HepG2 (cell line): Measurements from ENCODE around the gene TLE5. TPM values are rescaled to one million over a fixed set of nuclear protein-coding genes. Genes with fewer than 3 reads are reported as not detected.

Experiments
- ATAC-seq: fragments of 200-7000 bp; cut with Tn5 transposase; 3 replicates; pipeline ENCODE4 v1.9.1; 2020; ENCODE audit warnings: mild to moderate bottlenecking, moderate library complexity
- BruUV-seq: library from RNA; stranded (reverse); fragments of 400-500 nt; replicated peaks from 2 replicates; lab custom pipeline; 2021; lab: Mats Ljungman, UMichigan
- CTCF ChIA-PET: fragments of 300-600 bp; formaldehyde crosslinking; extraction: SDS; loops from one replicate; lab custom pipeline; 2021; ENCODE audit warnings: low total read pairs, inconsistent platforms, low intra/inter-chr PET ratio; lab: Yijun Ruan, JAX
- POLR2A ChIA-PET: fragments of 350-600 bp; sonication (Branson Sonifier 250); formaldehyde crosslinking; loops from one replicate; lab custom pipeline; 2020; ENCODE audit warnings: antibody characterized with exemption, inconsistent platforms; lab: Yijun Ruan, JAX
- DNase-seq: peaks from one replicate; pipeline ENCODE4 v3.0.0-alpha.2; 2015; ENCODE audit warnings: low spot score
- FAIRE-seq: peaks from 3 replicates; lab custom pipeline; 2011; peaks lifted over from hg19 to GRCh38; lab: Jason Lieb, UNC
- H2AFZ ChIP-seq: one replicate; pipeline ENCODE4 v1.6.1; 2011; ENCODE audit warnings: low read length, inconsistent platforms
- H3K27ac ChIP-seq: fragments of 300-600 bp; 3 replicates; pipeline ENCODE4 v1.8.0; 2011; ENCODE audit warnings: mixed run types, mild to moderate bottlenecking, mixed read lengths, low read length, inconsistent platforms; ENCODE audit not compliant: insufficient read depth; ENCODE audit errors: extremely low read length
- H3K27me3 ChIP-seq, 2 experiments: fragments of 200-600 bp in 1 of 2; 2 replicates in 1 of 2; 3 replicates in 1 of 2; pipeline versions ENCODE4 v1.6.0 to v1.8.0; 2011; ENCODE audit warnings: low read length in 2 of 2, mild to moderate bottlenecking in 2 of 2, moderate library complexity in 2 of 2, inconsistent platforms in 1 of 2; ENCODE audit not compliant: insufficient read depth in 2 of 2, control insufficient read depth in 1 of 2
- H3K36me3 ChIP-seq, 2 experiments: fragments of 200-600 bp in 1 of 2; replicated peaks in 1 of 2; 2 replicates in 1 of 2; 3 replicates in 1 of 2; pipeline versions ENCODE4 v1.5.1 to v1.8.0; 2011; ENCODE audit warnings: low read length in 2 of 2, inconsistent platforms in 1 of 2; ENCODE audit not compliant: insufficient read depth in 2 of 2, control insufficient read depth in 1 of 2
- H3K4me1 ChIP-seq: 2 replicates; pipeline ENCODE4 v1.5.1; 2012; ENCODE audit warnings: low read length, inconsistent platforms; ENCODE audit not compliant: insufficient read depth
- H3K4me2 ChIP-seq: 2 replicates; pipeline ENCODE4 v1.6.0; 2011; ENCODE audit warnings: low read depth, low read length, inconsistent platforms
- H3K4me3 ChIP-seq, 3 experiments: fragments of 200-600 bp in 1 of 3; sonication (generic), shearing (Covaris generic) in 1 of 3; replicated peaks in 1 of 3; 2 replicates each; pipeline ENCODE4 v1.5.1; 2011 to 2016; ENCODE audit warnings: low read length in 3 of 3, inconsistent platforms in 2 of 3, low read depth in 2 of 3, mild to moderate bottlenecking in 2 of 3, control low read depth in 1 of 3, mixed read lengths in 1 of 3; ENCODE audit not compliant: insufficient read depth in 1 of 3
- H3K79me2 ChIP-seq: one replicate; pipeline ENCODE4 v1.6.1; 2011; ENCODE audit warnings: low read length, inconsistent platforms; ENCODE audit not compliant: insufficient read depth
- H3K9ac ChIP-seq: 2 replicates; pipeline ENCODE4 v1.6.0; 2011; ENCODE audit warnings: mild to moderate bottlenecking, low read depth, low read length, inconsistent platforms; ENCODE audit not compliant: insufficient read depth
- H3K9me3 ChIP-seq: 2 replicates; pipeline ENCODE4 v1.5.1; 2012; ENCODE audit warnings: mild to moderate bottlenecking, low read length
- H4K20me1 ChIP-seq: 2 replicates; pipeline ENCODE4 v1.6.0; 2011; ENCODE audit warnings: inconsistent platforms, mild to moderate bottlenecking, low read length, moderate library complexity; ENCODE audit not compliant: insufficient read depth
- AGO2 ChIP-seq: fragments of 200-400 bp; formaldehyde crosslinking; optimal IDR thresholded peaks from 2 replicates; pipeline ENCODE3; 2017; ENCODE audit warnings: mild to moderate bottlenecking, low read depth, low read length, moderate library complexity
- CENPX ChIP-seq: sonication (generic); formaldehyde crosslinking; IDR thresholded peaks from 2 replicates; pipeline ENCODE4 v1.9.0; 2021; ENCODE audit warnings: mild to moderate bottlenecking, missing genetic modification reagents, moderate library complexity
- GABPB1 ChIP-seq: IDR thresholded peaks from 2 replicates; pipeline ENCODE4 v1.6.1; 2016; ENCODE audit warnings: mild to moderate bottlenecking, missing genetic modification reagents, moderate library complexity, missing compliant biosample characterization
- SMYD3 ChIP-seq: sonication (generic); formaldehyde crosslinking; IDR thresholded peaks from 2 replicates; pipeline ENCODE4 v1.8.1; 2023; ENCODE audit warnings: mild to moderate bottlenecking, missing genetic modification reagents
- ZBTB20 ChIP-seq: sonication (generic); formaldehyde crosslinking; IDR thresholded peaks from 2 replicates; pipeline ENCODE4 v1.8.1; 2023; ENCODE audit warnings: missing genetic modification reagents, low read depth, mild to moderate bottlenecking, borderline replicate concordance
- ZNF337 ChIP-seq: sonication (generic); formaldehyde crosslinking; IDR thresholded peaks from 2 replicates; pipeline ENCODE4 v1.5.1; 2020; ENCODE audit warnings: missing genetic modification reagents, low read depth, mild to moderate bottlenecking, borderline replicate concordance
- ZNF430 ChIP-seq: sonication (generic); formaldehyde crosslinking; IDR thresholded peaks from 2 replicates; pipeline ENCODE4 v1.9.0; 2021; ENCODE audit warnings: mild to moderate bottlenecking, missing genetic modification reagents
- ZNF446 ChIP-seq: sonication (generic); formaldehyde crosslinking; IDR thresholded peaks from 2 replicates; pipeline ENCODE4 v1.5.0; 2020; ENCODE audit warnings: mild to moderate bottlenecking, missing genetic modification reagents
- WGBS: methylation state at CpG from one replicate; pipeline ENCODE4 v1.1.6; 2017; ENCODE audit warnings: low lambda C conversion rate; 5-methylcytosine and 5-hydroxymethylcytosine counted together
- in situ Hi-C: cut with HindIII; loops from 2 replicates; pipeline ENCODE4 v1.10.0; 2017; ENCODE audit warnings: low pct_unique_long_range_greater_than_20kb; ENCODE audit not compliant: extremely low pct_ligation_motif_present
- intact Hi-C: fragments of 100-400 bp; cut with micrococcal nuclease; formaldehyde crosslinking; loops from one replicate; pipeline ENCODE4 v1.10.0; 2022; ENCODE audit not compliant: unreplicated experiment
- polyA plus RNA-seq, 8 experiments: library from polyadenylated mRNA; depleted of rRNA in 3 of 8; stranded (reverse) in 7 of 8; unstranded in 1 of 8; fragments of >200 nt; fragmentation: Illumina TruSeq in 4 of 8; extraction: Trizol in 4 of 8; gene quantifications; 2 replicates each; pipeline versions ENCODE4 v1.2.1 to v1.2.3, GENCODE V29; 2011 to 2016; ENCODE audit warnings: low read depth in 4 of 8, missing spikeins in 1 of 8, mixed read lengths in 1 of 8; ENCODE audit not compliant: insufficient read depth in 1 of 8
- total RNA-seq, 5 experiments: library from RNA; depleted of rRNA; stranded (reverse); fragments of >200 nt; fragmentation: Illumina TruSeq; extraction: Trizol; gene quantifications; 2 replicates each; pipeline ENCODE4 v1.2.3, GENCODE V29; 2016; ENCODE audit warnings: low read depth in 1 of 5

Gene TLE5
- total and polyA plus RNA-seq, 2 of the 13 experiments (the other 11 are each of a cell fraction or from before 2014, with no cell fraction given) = 62.8 to 189 TPM

DNA sequence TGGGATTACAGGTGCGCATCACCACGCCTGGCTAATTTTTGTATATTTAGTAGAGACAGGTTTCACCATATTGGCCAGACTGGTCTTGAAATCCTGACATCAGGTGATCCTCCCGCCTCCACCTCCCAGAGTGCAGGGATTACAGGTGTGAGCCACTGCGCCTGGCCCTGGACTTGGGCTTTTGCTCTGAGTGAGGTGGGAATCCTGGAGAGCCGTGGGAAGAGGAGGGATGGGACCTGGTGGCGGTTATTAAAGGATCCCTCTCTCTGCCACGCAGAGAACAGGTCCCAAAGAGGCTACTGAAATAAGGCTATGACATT, 1.7 kb upstream of the TLE5 start:
- peaks cover 5% of the 10 kb centered on the region for H3K79me2 ChIP-seq
- POLR2A ChIA-PET = interaction anchor here (1.6 to 1.7 kb wide), 2 partner anchors 28 to 33 kb away, joined by 4 to 7 read pairs; no protein-coding TSS in a partner anchor
- H3K27me3 ChIP-seq = no peaks in the 10 kb centered on the region
- ATAC-seq (no peak), DNase-seq (no peak), FAIRE-seq (no peak)
- H3K4me1 ChIP-seq = peaks cover 65% of the 10 kb centered on the region
- BruUV-seq = no TSS peak
- CTCF ChIA-PET = no interaction called here
- no peak overlapping the region for H3K27ac ChIP-seq
- TF ChIP-seq GABPB1 (CRISPR knock-in tag) (no peak), SMYD3 (no peak), ZNF446 (no peak), ZBTB20 (no peak), ZNF337 (CRISPR knock-in tag) (no peak), CENPX (CRISPR knock-in tag) (no peak), ZNF430 (no peak), AGO2 (no peak)
- no peak overlapping the region for H2AFZ ChIP-seq
- intact Hi-C loops (no loop called here), in situ Hi-C loops (no loop called here)
- no peak overlapping the region for H3K9ac ChIP-seq
- 85% methylated on average over 7 of the region's 7 CpGs for WGBS
- peaks cover 4 to 8% of the 10 kb centered on the region in 2 experiments for H3K36me3 ChIP-seq
- H3K4me2 ChIP-seq = no peak overlapping the region
- no peaks in the 10 kb centered on the region for H4K20me1 ChIP-seq
- H3K4me3 ChIP-seq = no peak overlapping the region
- no peaks in the 10 kb centered on the region for H3K9me3 ChIP-seq
